ENCODE measurements around the gene TMEM178B. TPM values are rescaled to one million over a fixed set of nuclear protein-coding genes. Genes with fewer than 3 reads are reported as not detected.

TMEM178B gene
- total and polyA plus RNA-seq, 10 of the 15 experiments (the other 5 are each of a cell fraction or from before 2014, with no cell fraction given): 0.01 to 1.1 (median 0.04) TPM; not detected in 2

- TF ChIP-seq FOS (IDR thresholded peaks at IDR 0.05; ENCODE audit: borderline replicate concordance, extremely low read depth, insufficient read length): no peak
- TF ChIP-seq ETV6 (conservative IDR thresholded peaks at IDR 0.05 in 1 of 2, IDR thresholded peaks at IDR 0.05 in 1 of 2; ENCODE audit: borderline replicate concordance in 1 of 2, low read depth in 1 of 2): no peak
- no peak for TF ChIP-seq RAD51 (IDR thresholded peaks at IDR 0.05)
- no peak for TF ChIP-seq CREM (IDR thresholded peaks at IDR 0.05; ENCODE audit: low read depth)
- TF ChIP-seq ZNF274 (IDR thresholded peaks at IDR 0.05; ENCODE audit: insufficient read depth, insufficient read length): no peak
Observed at GRCh38 chr7:141243368-141243767, 169.5 kb downstream of the TMEM178B start (continued).

- no peak overlapping the region for H3K4me3 ChIP-seq
- no TSS peak for BruUV-seq (replicated peaks)
- ChIA-PET RAD21 (ENCODE audit: unreplicated experiment) (no interaction called here), POLR2A (no interaction called here), CTCF (no interaction called here), SMC1A (ENCODE audit: uncharacterized antibody, unreplicated experiment) (interaction anchor here (0.6 kb wide), 1 partner anchor 278 kb away, joined by 3 read pairs; no protein-coding TSS in a partner anchor)
- no peak overlapping the region for H3K27ac ChIP-seq (ENCODE audit: control insufficient read depth, insufficient read depth)
- H3K4me1 ChIP-seq (ENCODE audit: control insufficient read depth, insufficient read depth, low read length): no peaks in the 10 kb centered on the region
- WGBS (ENCODE audit: insufficient coverage, insufficient replicate concordance, low lambda C conversion rate, missing lambda C conversion rate): 9% methylated on average over 6 of the region's 6 CpGs
- DNase-seq (ENCODE audit: low read depth, low spot score): no peak
- no peak for ATAC-seq
- H3K9ac ChIP-seq (ENCODE audit: control insufficient read depth, insufficient read depth, low read length): no peak overlapping the region
- no peaks in the 10 kb centered on the region for H4K20me1 ChIP-seq (ENCODE audit: control insufficient read depth, insufficient read depth)
- TF ChIP-seq HDAC2 (IDR thresholded peaks at IDR 0.05): no peak
- TF ChIP-seq KDM1A (IDR thresholded peaks at IDR 0.05; ENCODE audit: borderline replicate concordance): no peak
- no peak for TF ChIP-seq LARP7 (IDR thresholded peaks at IDR 0.05)
- TF ChIP-seq BHLHE40 (IDR thresholded peaks at IDR 0.05; ENCODE audit: borderline replicate concordance in 1 of 2, low read depth in 2 of 2, low read length in 1 of 2): no peak
- no peak for TF ChIP-seq TBL1XR1 (IDR thresholded peaks at IDR 0.05; ENCODE audit: low read depth, low read length)
- TF ChIP-seq CHD2 (IDR thresholded peaks at IDR 0.05; ENCODE audit: borderline replicate concordance, low read depth, low read length): no peak
- no peak for TF ChIP-seq TAF1 (IDR thresholded peaks at IDR 0.05; ENCODE audit: borderline replicate concordance, low read depth, low read length)
- no peak for TF ChIP-seq SIN3A (IDR thresholded peaks at IDR 0.05; ENCODE audit: low read depth, low read length)
- TF ChIP-seq TCF7 (IDR thresholded peaks at IDR 0.05; ENCODE audit: borderline replicate concordance): no peak
- no peak for FAIRE-seq
- intact Hi-C loops (cut with micrococcal nuclease; ENCODE audit: unreplicated experiment): no loop called here
- no peaks in the 10 kb centered on the region for H3K27me3 ChIP-seq (replicated peaks in 1 of 2; ENCODE audit: control insufficient read depth in 2 of 2, insufficient read depth in 2 of 2, low read length in 1 of 2)
- no peak overlapping the region for H2AFZ ChIP-seq (ENCODE audit: control insufficient read depth, low read depth, low read length)
- H3K4me2 ChIP-seq (ENCODE audit: control insufficient read depth, insufficient read depth): no peak overlapping the region
- H3K36me3 ChIP-seq (ENCODE audit: control insufficient read depth in 2 of 2, insufficient read depth in 2 of 2, low read length in 1 of 2): no peaks in the 10 kb centered on the region
- in situ Hi-C loops (cut with MboI): no loop called here
- no peaks in the 10 kb centered on the region for H3K79me2 ChIP-seq (ENCODE audit: control insufficient read depth, insufficient read depth, low read length)
- no peaks in the 10 kb centered on the region for H3K9me3 ChIP-seq (replicated peaks; ENCODE audit: control insufficient read depth, insufficient read depth, low read length)
Observed at GRCh38 chr7:141244435-141244834, 170.6 kb downstream of the TMEM178B start.

All from GM12878 (cell line).